OCI-LY1 (cell line): ENCODE data around the gene YWHAQ.

Experiments
- EZH2 ChIP-seq: fragments of 200-600 bp; sonication (generic), shearing (Covaris generic); IDR thresholded peaks from 2 replicates; pipeline ENCODE4 v1.8.0; 2017; ENCODE audit warnings: borderline replicate concordance, mixed run types, mild to moderate bottlenecking, antibody characterized with exemption, low read length, moderate library complexity, mixed read lengths
- TF ChIP-seq, protein P1 (sequence below): fragments of 200-600 bp; sonication (generic), shearing (Covaris generic); IDR thresholded peaks from 2 replicates; pipeline ENCODE4 v1.5.1; 2017; ENCODE audit warnings: mild to moderate bottlenecking, antibody characterized with exemption, low read length, moderate library complexity, mixed read lengths

DNA sequence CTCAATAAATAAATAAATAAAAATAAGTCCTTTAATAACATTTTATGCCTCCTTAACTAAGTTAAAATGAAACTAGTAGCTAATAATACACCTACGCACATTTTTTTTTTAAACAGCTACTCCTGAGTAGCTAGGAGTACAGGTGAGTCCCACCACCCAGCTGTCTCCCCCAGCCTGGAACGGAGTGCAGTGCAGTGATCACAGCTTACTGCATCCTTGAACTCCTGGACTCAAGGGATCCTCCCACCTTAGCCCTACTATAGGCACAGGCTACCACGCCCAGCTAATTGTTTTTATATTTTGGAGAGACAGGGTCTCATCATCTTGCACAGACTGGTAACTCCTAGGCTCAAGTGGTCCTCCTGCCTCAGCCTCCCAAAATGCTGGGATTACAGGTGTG, 28.4 kb downstream of the YWHAQ start:
- TF ChIP-seq, protein P1, sequence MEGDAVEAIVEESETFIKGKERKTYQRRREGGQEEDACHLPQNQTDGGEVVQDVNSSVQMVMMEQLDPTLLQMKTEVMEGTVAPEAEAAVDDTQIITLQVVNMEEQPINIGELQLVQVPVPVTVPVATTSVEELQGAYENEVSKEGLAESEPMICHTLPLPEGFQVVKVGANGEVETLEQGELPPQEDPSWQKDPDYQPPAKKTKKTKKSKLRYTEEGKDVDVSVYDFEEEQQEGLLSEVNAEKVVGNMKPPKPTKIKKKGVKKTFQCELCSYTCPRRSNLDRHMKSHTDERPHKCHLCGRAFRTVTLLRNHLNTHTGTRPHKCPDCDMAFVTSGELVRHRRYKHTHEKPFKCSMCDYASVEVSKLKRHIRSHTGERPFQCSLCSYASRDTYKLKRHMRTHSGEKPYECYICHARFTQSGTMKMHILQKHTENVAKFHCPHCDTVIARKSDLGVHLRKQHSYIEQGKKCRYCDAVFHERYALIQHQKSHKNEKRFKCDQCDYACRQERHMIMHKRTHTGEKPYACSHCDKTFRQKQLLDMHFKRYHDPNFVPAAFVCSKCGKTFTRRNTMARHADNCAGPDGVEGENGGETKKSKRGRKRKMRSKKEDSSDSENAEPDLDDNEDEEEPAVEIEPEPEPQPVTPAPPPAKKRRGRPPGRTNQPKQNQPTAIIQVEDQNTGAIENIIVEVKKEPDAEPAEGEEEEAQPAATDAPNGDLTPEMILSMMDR, result no peak
- no peak for TF ChIP-seq EZH2
